Pericardium fibroblast (primary cell): ENCODE data around the gene ARFGAP1. TPM values are rescaled to one million over a fixed set of nuclear protein-coding genes. Genes with fewer than 3 reads are reported as not detected.

Experiments
- total RNA-seq: library from RNA; depleted of rRNA; stranded (reverse); fragments of >200 nt; gene quantifications from 2 replicates; pipeline ENCODE4 v1.2.3, GENCODE V29; 2015

The ARFGAP1 gene
- 59.5 and 65.2 TPM in 2 replicates for total RNA-seq

DNA sequence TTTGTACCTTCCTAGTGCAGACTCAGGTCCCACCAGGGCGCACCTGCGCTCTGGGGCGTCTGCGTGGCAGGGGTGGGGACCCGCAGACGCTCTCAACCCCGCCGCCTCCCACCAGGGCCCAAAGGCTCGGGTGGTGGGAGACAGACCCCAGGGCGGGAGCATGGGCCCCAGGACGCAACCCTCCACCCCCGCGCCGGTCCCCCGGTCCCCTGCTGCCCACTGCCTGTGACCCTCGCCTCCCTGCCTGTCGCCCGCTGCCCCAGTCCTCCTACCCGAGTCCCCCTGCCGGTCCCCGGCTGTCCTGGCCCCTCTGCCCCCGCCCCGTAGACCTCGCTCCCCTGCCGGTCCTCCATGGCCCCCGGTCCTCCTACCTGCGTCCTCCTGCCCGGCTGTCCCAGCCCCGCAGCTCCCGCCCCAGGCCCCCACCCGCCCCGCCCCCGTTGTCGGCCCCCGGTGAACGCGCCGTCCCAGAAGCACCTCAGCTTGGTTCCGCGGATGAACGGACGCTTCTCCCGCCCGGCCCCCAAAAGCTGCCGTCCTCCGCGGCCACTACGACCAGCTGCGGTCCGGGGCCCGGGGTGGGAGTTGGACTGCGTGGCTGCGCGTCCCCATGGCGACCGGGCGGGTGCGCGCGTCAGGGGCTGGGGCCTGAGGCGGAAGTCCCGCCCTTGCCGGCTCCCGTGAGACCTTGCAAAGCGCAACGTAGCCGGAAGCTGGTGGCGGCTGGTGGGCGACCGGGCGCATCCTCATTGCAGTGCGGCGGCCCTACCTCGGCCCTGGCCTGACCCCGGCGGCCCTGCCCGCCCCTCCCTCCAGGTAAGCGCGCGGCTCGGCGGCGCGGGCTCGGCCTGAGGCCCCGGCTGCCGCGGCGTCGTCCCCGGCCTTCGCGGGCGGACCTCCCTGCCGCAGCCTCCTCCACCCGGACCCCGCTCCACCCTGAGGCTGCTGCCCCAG lies at the start of gene ARFGAP1:
Gene ARFGAP1, plus strand, starts transcription at position 709 of the 954 bp plus-strand sequence. CDS start 2,768 bp downstream, outside the sequence.

DNA sequence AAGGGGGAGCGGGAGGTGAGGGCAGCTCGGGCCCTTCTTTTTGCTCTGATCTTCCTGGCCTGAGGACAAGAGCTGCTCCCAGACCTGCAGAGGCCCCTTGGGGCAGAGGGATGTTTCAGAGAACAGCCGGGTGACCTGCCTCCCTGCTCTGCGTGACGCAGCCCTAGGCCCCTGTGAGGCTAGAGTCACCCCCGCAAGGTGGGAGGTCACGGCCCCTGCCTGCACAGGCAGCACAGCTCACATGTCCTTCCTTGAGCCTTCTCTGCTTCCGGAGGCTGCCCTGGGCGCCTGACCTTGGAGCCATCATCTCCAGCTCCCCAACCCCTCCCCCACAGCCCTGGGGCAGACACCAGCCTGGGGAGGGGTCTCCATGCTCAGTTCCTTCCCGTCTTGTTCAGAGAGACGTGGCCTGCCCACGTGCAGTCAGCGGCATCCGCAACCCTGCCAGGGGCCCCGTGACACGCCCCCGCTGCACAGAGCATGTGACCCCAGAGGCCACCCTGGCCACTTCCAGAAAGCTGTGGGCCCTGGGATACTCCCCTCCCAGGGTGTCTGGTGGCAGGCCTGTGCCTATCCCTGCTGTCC lies 37.1 kb upstream of the ARFGAP1 start, which contains the start of gene BIRC7:
Gene BIRC7, plus strand, starts transcription at position 507 of the 585 bp plus-strand sequence. CDS start 192 bp downstream, outside the sequence.

DNA sequence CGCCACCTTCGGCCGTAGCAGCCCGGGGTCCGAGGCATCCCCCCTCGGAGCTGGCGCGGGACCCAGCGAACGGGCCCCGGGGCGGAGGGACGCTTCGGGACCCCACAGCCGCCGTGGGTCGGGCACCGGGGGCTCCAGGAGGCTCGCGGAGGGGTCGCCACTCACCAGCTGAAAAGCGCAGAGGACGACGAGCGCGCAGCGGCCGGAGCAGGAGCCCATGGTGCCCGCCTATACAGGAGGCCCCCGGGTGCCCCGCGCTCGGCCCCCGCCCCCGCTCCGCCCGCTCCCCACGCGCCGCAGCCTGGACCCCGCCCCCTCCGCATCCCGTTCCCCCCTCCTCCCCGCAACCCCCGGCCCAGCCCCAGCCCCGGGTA lies 18.4 kb upstream of the ARFGAP1 start, which contains the start of gene NKAIN4:
Gene NKAIN4, minus strand, starts transcription at position 232 of the 374 bp plus-strand sequence. Its CDS starts 13 bp downstream, at position 219.

DNA sequence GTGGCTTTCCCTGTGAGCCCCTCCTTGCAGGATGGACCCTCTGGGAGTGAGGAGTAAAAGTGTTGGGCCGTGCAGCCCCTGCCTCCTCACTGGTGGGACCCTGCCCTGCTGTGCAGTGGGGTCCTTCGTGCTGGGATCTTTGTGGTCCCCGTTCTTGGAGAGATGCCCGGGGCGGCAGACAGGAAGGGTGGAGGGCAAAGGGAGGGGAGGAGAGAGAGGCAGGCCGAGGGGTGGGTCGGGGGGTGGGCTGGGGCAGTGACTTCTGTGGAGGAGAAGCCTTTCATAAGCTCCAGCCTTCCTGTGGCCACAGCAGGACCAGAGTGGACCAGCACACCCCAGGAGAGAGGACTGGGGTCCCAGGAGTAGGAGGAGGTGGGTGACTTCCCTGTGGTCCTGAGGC lies 20.3 kb downstream of the ARFGAP1 start, which contains the start of gene COL20A1:
Gene COL20A1, plus strand, starts transcription at position 283 of the 400 bp plus-strand sequence. CDS start 1,922 bp downstream, outside the sequence.

Other genes starting within 250 kb of the ARFGAP1 start
- 20.8 and 22.9 TPM in 2 replicates for gene YTHDF1, start 56.7 kb upstream of the ARFGAP1 start, total RNA-seq
- gene BIRC7, start 36.9 kb upstream of the ARFGAP1 start, total RNA-seq = not detected in 2 replicates
- 0.17 TPM in 1 of 2 replicates, not detected in the other for gene NKAIN4, start 18.4 kb upstream of the ARFGAP1 start, total RNA-seq
- gene COL20A1, start 20.4 kb downstream of the ARFGAP1 start, total RNA-seq = not detected in 2 replicates
- not detected in 2 replicates for gene CHRNA4, start 88.5 kb downstream of the ARFGAP1 start, total RNA-seq
- gene KCNQ2, start 199.8 kb downstream of the ARFGAP1 start, total RNA-seq = not detected in 2 replicates
- 0.09 and 0.35 TPM in 2 replicates for gene EEF1A2, start 226.3 kb downstream of the ARFGAP1 start, total RNA-seq
- gene PPDPF, start 248.0 kb downstream of the ARFGAP1 start, total RNA-seq = 250 and 270 TPM in 2 replicates